Medulla oblongata (tissue), 1 donor: ENCODE measurements around the gene ZSCAN20.

Experiments used
- DNase-seq: peaks from one replicate; pipeline ENCODE4 v3.0.0-alpha.2; 2015; ENCODE audit errors: extremely low spot score

ZSCAN20 gene

DNA sequence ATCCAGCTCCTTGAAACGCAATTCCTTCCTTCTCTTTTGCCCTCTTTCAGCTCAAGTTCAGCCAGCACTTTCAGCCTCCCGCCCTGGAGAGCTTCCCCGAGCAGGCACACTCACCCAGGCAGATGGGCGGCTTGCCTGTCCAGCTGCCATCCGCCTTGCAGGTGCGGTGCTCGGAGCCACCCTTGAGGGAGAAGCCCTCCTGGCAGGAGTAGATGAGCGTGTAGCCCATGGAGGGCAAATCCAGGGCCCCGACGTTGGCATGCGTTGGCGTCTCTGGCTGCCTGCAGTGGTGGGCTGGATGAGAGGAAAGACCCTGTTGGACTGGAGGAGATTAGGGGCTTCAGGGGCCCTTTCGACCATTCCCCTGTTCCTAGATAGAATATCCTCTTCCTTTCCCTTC, 60.5 kb downstream of the ZSCAN20 start:
- no peak for DNase-seq

DNA sequence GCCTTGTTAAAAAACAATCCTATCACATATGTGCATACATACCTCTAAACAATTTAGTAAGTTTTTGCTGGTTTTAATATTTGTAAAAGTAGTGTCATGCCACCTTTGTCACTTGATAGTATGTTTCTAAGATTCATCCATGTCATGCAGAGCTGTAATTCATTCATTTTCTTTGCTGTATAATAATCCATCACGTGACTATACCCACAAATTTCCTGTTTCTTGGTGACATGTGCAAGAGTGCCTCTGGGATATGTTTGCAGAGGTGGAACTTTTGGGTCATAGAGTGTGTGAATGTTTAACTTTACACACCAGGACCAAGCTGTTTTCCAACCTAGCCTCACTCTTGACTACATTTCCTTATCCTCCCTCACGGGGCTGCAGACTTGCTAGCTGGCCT, 62.9 kb downstream of the ZSCAN20 start:
- no peak for DNase-seq

DNA sequence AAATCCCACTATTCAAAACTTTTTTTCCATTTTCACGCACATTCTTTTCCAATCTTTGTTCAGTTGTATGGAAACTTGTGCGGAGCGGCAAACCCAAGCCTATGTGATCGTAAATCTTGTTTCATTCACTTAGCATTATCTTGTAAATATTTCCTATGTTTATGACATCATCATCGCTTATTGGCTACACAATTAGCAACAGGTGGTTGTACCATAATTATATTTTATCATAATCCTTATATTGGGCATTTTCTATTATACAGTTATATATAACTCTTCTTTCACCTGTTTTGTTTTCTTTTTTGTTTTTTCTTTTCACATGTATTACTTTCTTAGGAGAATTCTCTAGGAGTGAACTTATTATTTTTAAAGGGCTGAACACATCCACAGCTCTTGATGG, 65.4 kb downstream of the ZSCAN20 start:
- no peak for DNase-seq

DNA sequence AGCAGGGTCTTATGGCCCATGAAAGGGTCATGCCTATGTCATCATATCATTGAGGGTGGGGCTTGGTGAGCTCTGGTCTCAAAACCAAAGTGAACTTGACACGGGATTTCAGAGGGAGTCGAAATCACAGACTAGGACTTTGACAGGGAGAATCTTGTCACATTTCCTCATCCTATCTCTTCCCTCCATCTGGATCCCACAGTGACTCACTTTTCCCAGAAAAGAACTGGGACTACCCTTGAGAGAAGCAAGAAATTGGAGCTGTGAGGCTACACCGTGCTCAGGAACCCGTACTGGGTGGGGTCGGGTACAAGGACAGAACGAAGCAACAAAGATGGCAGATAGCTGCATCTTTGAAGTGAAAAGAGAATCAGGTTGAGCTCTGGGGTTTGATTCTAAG, 69.5 kb downstream of the ZSCAN20 start:
- no peak for DNase-seq
